WERI-Rb-1 (cell line): ENCODE results near the gene PRKAR1B.

ENCODE experiments used
- DNase-seq: peaks from one replicate; pipeline ENCODE4 v3.0.0-alpha.2; 2020
- H3K27ac ChIP-seq: fragments of 250-450 bp; sonication (Bioruptor Pico); 2 replicates; pipeline ENCODE4 v1.5.1; 2020; ENCODE audit warnings: mild to moderate bottlenecking, moderate library complexity
- H3K27me3 ChIP-seq: fragments of 250-450 bp; sonication (Bioruptor Pico); 2 replicates; pipeline ENCODE4 v1.5.1; 2021; ENCODE audit warnings: mild to moderate bottlenecking, low read depth, moderate library complexity; ENCODE audit not compliant: insufficient read depth, severe bottlenecking
- H3K36me3 ChIP-seq: fragments of 250-450 bp; sonication (Bioruptor Pico); 2 replicates; pipeline ENCODE4 v1.5.1; 2020; ENCODE audit warnings: mild to moderate bottlenecking, moderate library complexity
- H3K4me3 ChIP-seq: 2 replicates; pipeline ENCODE4 v1.5.1; 2011; ENCODE audit warnings: low read depth, mild to moderate bottlenecking, control low read depth, low read length
- H3K9me3 ChIP-seq: fragments of 250-450 bp; sonication (Bioruptor Pico); 2 replicates; pipeline ENCODE4 v1.5.1; 2021; ENCODE audit warnings: mild to moderate bottlenecking, moderate library complexity; ENCODE audit not compliant: severe bottlenecking
- CTCF ChIP-seq: IDR thresholded peaks from 2 replicates; pipeline ENCODE4 v1.5.1; 2011; ENCODE audit warnings: low read depth, mild to moderate bottlenecking, control low read depth, inconsistent platforms, low read length

The PRKAR1B gene

GRCh38 chr7:526460-527034, 200.5 kb downstream of the PRKAR1B start:
- H3K27me3 ChIP-seq: peaks cover 26% of the 10 kb centered on the region
- no peak for DNase-seq
- no peak overlapping the region for H3K27ac ChIP-seq
- H3K9me3 ChIP-seq: peaks cover 6% of the 10 kb centered on the region
- H3K4me3 ChIP-seq: no peak overlapping the region
- no peaks in the 10 kb centered on the region for H3K36me3 ChIP-seq
- no peak for TF ChIP-seq CTCF

DNA sequence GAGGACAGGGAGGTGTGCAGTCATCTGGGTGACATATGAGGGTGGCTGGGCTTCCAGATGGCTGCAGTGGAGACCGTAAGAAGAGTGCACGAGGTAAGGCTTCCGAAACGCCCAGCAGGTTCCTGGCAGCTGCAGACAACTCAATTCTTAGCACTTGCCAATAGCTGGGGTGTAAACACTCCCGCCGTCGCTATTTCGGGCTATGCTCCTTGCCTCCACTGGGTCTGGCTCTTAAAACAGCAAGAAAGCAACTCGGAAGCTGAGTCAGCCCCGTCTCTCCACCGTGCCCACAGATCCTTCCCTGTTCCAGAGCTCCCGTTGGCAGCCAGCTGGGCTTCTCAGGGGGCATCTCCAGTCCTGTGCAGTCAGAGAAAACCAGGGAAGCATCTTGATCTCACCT, 201.3 kb downstream of the PRKAR1B start:
- no peak for DNase-seq

GRCh38 chr7:524800-525199, 202.3 kb downstream of the PRKAR1B start:
- Histone ChIP-seq H3K27ac (no peak overlapping the region), H3K27me3 (peaks cover 43% of the 10 kb centered on the region), H3K9me3 (peaks cover 6% of the 10 kb centered on the region), H3K4me3 (no peak overlapping the region), H3K36me3 (no peaks in the 10 kb centered on the region)
- no peak for DNase-seq
- no peak for TF ChIP-seq CTCF

More for the DNA sequence above, 201.3 kb downstream of the PRKAR1B start:
- TF ChIP-seq CTCF: no peak
- peaks cover 34% of the 10 kb centered on the region for H3K27me3 ChIP-seq
- H3K9me3 ChIP-seq: peaks cover 6% of the 10 kb centered on the region
- H3K4me3 ChIP-seq: no peak overlapping the region
- H3K36me3 ChIP-seq: no peaks in the 10 kb centered on the region
- no peak overlapping the region for H3K27ac ChIP-seq

DNA sequence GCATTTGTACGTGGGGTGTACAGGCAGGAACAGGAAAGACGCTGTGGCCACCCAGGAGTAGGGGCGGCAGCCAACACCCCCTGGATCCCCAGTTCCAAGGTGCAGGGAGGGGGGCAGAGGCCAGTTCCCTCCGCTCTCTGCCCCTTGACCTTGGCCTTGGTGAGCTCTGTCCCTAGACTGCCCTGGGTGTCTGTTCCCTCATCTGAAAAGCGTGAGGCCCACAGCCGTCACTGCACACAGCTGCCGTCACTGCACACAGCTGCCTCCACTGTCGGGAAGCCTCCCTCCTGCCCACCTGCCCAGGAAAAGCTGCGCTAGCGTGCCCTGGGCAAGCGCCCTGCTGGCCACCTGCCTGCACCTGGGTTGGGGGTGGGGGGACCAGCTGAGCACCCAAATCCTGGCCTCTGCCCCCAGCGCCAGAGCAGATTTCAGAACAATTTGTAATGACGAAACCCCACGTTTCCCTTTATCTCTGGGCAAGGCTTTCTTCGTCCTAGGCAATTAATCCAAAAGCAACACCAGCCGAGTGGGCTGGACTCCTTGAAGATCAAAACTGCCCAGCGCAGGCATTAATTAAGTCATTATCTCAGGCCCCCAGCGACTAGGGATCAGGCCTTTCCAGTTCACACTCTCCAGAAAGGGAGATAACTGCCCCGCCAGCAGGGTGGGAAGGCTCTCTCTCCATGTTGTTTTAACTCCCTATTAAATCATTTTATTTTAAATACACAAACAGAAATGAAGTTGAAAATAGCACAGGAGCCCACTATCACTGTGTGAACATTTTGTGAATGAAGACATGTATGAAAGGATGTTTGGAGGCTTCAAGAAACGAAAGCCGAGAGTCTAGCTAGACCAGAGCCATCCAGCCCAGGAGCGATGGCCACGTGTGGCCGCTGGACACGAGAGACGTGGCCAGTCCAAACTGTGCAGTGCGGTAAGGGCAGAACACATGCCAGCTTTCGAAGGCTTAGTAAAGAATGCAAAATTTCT, 203.4 kb downstream of the PRKAR1B start:
- no peaks in the 10 kb centered on the region for H3K36me3 ChIP-seq
- no peak overlapping the region for H3K27ac ChIP-seq
- no peak overlapping the region for H3K4me3 ChIP-seq
- H3K27me3 ChIP-seq: peaks cover 47% of the 10 kb centered on the region
- H3K9me3 ChIP-seq: peaks cover 6% of the 10 kb centered on the region
- no peak for TF ChIP-seq CTCF
- DNase-seq: no peak

- no peak for DNase-seq
- Histone ChIP-seq H3K27me3 (peaks cover 52% of the 10 kb centered on the region), H3K36me3 (no peaks in the 10 kb centered on the region), H3K9me3 (peaks cover 6% of the 10 kb centered on the region), H3K27ac (no peak overlapping the region), H3K4me3 (no peak overlapping the region)
- no peak for TF ChIP-seq CTCF
These were observed 204.1 kb downstream of the PRKAR1B start for GRCh38 chr7:522951-523314.
